HG03103 (cell line): Measurements from ENCODE around the gene LST1.

Source experiments
- ATAC-seq: cut with Tn5 transposase; IDR thresholded peaks from one replicate; pipeline ENCODE4 v1.9.1; 2021; ENCODE audit warnings: low read depth; ENCODE audit not compliant: unreplicated experiment

LST1 gene

DNA sequence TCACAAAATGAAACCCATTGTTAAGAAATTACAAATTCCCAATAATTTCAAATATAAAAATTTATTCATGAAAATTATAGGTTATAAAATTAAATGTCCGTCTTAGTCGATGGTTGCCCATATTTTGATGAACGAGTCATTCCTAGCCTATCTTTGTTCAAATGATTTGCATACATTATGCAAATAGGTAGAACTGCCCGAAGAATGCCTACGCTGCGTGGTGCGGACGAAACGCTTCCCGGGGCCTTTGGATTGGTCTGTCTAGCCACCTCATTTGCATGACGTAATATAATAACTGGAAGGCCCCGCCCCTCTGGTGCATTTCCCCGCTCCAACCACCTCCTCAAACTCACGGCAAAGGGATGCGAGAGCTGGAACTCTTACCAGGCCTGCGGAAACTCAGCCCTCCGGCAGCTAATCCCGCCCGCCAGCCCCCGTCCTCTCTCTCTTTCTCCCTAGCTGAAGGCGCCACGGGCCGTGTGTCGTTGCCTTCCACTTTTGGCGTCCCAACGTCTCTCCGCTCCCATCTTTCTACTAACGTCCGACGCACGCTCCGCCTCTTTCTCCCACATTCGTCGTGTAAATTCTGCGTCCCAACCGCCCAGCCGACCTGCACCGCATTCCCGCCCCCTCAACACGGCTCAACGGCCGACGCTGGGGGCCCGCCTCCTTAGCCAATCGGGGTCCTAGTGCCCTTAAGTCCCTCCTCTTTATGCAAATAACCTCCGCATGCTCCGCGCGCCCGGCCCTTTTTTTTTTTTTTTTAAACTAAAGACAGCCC, 33.9 kb downstream of the LST1 start:
- ATAC-seq: peak; percentile 66

DNA sequence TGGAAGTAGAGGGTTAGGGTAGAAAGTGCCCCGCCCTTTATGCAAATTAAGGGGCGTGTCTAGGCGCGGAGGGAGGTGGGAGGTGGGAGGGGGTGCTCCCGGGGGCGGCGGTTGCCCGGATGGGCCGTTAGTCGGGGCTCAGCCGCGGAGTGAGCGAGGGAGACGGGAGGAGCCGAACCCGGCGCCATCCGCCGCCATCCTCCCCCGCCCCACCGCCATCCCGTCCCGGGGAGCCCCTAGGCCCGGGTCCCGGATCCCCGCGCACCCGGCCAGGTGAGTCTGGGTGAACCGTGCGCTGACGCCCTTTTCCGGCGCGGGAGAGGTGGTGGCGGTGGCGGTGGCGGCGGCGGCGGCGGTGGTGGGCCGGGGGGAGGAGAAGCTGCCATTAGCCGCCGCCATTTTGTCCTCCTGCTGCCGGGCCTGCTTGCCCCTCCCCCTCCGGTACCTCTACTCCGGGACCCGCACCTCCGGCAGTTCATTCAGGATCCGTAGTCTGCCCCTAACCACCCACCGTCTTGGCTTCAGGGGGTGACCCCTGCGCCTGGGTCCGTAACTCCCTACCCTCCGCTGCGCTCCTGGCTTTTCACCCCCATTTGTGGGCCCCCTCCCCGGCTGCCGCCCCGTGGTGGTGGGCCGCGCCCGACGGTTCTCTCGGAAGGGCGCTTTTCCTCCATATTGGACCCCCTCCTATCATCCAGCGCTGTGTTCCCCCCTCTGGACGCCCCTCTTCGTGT, 34.7 kb downstream of the LST1 start, which contains the start of gene PRRC2A:
TSS of gene PRRC2A (plus strand) at position 130 of the 734 bp plus-strand sequence. CDS start 2,075 bp downstream, outside the sequence.
- ATAC-seq: peak; percentile 38

DNA sequence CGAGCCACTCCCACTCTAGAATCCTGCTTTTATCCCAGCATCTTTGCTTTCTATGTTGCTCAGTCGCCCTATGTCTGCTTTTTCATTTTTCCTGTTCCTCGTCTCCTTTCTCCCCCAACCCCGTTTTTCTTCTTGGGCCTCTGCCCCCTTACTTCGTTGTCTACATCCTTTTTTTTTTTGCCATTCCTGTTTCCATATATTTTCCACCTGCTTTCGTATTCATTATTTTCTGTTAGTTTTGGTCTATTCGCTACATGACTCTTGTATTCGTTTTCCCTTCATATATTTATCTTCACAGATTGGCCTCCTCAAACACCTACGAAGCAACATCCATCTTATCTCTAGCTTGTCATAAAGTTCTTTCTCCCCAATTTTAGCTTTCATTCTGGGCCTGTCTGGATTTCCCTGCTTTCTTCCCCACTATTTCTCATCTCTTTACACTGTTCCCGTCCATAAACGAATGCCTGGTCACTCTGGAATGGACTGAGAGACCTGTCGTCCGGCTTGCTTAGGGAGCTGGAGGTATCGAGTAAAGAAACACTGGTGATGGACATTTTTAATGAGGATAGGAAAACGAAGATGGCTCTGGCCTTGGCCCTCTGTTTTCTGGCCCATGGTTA, 35.4 kb downstream of the LST1 start:
- ATAC-seq: no peak

DNA sequence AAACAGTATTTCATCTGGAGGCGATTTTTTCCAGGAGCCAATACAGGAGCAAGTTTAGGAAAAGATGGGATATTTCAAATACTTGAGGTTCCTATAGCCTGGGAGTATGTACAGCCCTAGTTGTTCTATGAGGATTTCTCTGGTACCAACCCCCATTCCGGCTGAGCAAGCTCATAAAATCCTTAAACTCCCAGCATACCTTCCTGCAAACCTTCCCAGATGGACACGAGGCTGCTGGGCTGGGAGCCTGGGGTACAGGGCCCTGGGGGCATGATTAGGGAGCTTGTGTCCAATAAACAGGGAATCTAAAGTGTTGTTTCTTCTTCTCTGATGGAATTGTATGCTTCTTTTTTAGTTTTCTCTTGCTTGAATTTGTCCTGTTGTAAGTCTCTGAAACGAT, 35.9 kb downstream of the LST1 start:
- ATAC-seq: no peak

DNA sequence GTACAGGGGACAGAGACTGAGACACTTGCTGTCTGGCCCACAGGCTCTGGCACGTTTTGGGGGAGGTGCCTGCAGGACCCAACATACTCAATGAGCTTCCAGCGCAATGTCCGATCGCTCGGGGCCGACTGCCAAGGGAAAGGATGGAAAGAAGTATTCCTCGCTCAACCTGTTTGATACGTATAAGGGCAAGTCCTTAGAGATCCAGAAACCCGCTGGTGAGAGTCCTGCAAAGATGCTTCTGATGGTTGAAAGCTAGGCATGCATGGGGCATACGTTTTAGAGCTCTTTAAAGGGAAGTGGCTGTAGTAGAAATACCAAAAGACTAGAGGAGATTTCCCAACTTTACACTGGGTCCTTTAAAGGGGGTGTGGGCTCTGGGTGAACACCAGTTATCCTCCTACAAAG, 36.6 kb downstream of the LST1 start:
- ATAC-seq: no peak

DNA sequence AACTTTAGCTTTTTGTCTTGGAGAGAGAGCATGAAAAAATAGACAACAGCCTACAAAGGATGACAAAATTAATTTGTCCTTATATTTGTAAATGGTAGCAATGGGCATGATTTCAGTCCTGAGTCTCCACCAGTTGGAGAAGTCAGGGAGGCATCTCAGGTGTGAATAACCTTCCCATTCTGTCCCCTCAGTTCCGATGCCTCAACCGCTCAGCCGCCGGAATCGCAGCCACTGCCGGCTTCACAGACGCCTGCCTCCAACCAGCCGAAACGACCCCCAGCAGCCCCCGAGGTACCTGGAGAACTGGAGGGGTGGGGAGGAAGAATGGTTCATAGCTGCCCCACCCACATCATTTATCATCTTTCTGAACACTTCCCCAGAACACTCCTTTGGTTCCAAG, 38.0 kb downstream of the LST1 start:
- no peak for ATAC-seq

DNA sequence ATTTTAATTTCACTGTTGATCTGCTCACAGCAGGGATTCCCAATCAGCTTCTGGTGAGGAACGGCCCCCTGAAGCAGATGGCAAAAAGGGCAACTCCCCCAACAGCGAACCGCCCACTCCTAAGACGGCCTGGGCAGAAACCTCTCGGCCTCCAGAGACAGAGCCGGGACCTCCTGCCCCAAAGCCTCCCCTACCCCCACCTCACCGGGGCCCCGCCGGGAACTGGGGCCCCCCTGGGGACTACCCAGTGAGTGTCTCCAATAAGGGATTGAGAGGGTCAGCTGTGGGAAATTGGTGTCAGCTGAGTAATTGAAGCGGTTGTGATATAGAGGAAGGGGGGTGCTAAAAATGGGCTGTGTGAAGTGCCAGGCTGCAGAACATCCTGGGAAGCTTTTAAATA, 40.9 kb downstream of the LST1 start:
- no peak for ATAC-seq

DNA sequence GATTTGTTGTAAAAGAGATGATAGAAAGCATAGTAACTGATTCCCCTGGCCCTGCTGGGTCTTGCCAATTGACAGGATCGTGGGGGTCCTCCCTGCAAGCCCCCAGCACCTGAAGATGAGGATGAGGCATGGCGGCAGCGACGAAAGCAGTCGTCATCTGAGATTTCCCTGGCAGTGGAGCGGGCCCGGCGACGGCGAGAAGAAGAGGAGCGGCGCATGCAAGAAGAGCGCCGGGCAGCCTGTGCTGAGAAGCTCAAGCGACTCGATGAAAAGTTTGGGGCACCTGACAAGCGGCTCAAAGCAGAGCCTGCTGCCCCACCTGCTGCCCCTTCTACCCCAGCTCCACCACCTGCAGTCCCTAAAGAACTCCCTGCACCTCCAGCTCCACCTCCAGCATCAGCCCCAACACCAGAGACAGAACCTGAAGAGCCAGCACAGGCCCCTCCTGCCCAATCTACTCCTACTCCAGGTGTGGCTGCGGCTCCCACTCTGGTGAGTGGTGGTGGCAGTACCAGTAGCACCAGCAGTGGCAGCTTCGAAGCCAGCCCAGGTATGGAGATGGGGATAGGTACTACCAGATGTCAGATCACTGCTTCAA, 41.7 kb downstream of the LST1 start:
- no peak for ATAC-seq

DNA sequence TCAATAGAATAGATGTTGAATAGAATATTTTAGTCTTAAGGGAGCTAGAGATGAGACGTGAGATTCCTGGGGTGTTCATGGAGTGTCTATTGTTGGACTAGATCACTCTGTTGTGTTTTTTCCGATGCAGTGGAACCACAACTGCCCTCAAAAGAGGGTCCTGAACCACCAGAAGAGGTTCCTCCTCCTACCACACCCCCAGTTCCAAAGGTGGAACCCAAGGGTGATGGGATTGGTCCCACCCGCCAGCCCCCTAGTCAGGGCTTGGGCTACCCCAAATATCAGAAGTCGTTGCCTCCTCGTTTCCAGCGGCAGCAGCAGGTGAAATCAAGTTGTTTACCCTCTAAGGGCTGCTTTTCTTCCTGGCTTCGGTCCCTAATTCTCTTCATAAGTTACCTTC, 42.9 kb downstream of the LST1 start:
- ATAC-seq: no peak

DNA sequence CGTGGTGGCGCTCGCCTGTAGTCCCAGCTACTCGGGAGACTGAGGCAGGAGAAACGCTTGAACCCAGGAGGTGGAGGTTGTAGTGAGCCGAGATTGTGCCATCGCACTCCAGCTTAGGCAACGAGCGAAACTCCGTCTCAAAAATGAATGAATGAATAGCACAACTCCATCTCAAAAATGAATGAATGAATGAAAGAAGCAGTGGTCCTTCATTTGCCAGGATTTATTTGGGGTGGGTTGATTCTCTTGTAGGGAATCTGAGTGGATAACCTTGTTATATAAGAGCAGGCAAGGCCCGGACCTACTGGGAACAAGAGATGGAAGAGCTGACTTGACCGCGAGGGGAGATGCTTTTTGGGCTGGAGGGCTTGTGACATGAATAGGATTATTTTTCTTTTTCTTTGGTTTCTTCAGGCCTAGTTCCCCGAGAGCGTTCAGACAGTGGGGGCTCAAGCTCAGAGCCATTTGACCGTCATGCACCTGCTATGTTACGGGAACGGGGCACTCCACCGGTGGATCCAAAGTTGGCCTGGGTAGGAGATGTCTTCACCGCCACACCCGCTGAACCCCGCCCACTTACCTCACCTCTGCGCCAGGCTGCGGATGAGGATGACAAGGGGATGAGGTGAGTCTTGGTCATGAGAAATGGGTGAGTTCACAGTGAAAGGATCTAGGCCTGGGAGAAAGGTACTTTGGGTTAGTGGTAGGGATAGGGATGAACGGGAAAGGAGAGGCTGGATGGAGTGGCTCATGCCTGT, 44.3 kb downstream of the LST1 start:
- ATAC-seq: no peak

DNA sequence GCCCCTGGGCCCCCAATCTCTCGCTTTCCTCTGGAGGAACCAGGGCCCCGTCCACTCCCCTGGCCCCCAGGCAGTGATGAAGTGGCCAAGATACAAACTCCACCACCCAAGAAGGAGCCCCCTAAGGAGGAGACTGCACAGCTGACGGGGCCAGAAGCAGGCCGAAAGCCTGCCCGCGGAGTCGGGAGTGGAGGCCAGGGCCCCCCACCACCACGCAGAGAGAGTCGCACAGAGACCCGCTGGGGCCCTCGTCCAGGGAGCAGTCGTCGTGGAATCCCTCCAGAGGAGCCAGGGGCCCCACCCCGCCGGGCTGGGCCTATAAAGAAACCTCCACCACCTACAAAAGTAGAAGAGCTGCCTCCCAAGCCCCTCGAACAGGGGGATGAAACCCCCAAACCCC, 45.1 kb downstream of the LST1 start:
- no peak for ATAC-seq

DNA sequence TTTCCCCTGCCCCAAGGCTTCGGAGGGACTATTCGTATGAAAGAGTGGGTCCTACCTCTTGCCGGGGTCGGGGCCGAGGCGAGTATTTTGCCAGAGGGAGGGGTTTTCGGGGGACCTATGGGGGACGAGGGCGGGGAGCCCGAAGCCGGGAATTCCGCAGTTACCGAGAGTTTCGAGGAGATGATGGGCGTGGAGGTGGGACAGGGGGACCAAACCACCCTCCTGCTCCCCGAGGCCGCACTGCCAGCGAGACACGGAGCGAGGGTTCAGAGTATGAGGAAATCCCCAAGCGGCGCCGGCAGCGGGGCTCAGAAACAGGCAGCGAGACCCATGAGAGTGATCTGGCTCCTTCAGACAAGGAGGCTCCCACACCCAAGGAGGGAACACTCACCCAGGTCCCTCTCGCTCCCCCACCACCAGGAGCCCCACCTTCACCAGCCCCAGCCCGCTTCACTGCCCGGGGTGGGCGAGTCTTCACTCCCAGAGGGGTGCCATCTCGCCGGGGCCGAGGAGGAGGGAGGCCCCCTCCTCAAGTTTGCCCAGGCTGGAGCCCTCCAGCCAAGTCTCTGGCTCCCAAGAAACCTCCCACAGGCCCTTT, 45.7 kb downstream of the LST1 start:
- ATAC-seq: no peak

DNA sequence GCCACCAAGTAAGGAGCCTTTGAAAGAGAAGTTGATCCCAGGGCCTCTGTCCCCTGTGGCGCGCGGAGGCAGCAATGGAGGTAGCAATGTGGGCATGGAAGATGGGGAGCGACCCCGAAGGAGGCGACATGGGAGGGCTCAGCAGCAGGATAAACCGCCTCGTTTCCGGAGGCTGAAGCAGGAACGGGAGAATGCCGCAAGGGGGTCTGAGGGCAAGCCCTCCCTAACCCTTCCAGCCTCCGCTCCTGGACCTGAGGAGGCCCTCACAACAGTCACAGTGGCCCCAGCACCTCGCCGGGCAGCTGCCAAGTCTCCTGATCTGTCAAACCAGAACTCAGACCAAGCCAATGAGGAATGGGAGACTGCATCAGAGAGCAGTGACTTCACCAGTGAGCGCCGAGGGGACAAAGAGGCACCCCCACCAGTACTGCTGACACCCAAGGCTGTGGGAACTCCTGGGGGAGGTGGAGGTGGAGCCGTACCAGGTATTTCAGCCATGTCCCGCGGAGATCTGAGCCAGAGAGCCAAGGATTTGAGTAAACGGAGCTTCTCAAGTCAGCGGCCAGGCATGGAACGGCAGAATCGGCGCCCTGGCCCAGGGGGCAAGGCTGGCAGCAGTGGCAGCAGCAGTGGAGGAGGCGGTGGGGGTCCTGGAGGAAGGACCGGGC, 46.3 kb downstream of the LST1 start:
- no peak for ATAC-seq

DNA sequence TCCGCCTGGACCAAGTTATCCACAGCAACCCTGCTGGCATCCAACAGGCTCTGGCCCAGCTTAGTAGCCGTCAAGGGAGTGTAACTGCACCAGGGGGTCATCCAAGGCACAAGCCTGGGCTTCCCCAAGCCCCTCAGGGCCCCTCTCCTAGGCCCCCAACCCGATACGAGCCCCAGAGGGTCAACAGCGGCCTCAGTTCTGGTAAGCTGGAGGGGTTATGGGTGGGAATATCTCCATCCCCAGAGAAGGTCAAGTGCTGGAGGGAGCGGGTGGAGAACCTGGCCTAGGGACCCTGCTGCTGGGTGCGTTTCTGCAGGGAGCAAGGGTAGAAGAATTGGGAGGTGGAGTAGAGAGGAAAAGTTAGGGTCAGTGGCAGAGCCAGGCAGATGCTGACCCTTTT, 47.4 kb downstream of the LST1 start:
- no peak for ATAC-seq

DNA sequence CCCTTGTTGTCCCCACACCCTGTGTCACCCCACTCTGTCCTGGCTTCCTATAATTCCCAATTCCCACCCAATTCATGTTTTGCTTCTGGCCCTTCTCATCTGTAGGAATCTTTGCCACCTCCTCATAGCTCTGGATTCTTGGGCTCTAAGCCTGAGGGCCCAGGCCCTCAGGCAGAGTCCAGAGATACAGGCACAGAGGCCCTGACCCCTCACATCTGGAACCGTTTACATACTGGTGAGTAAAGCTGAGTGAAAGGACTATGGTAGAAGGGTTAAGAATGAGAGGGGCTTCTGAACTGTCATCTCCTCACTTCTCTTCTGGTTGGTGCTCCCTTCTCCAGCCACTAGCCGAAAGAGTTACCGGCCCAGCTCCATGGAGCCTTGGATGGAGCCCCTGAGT, 48.1 kb downstream of the LST1 start:
- no peak for ATAC-seq

DNA sequence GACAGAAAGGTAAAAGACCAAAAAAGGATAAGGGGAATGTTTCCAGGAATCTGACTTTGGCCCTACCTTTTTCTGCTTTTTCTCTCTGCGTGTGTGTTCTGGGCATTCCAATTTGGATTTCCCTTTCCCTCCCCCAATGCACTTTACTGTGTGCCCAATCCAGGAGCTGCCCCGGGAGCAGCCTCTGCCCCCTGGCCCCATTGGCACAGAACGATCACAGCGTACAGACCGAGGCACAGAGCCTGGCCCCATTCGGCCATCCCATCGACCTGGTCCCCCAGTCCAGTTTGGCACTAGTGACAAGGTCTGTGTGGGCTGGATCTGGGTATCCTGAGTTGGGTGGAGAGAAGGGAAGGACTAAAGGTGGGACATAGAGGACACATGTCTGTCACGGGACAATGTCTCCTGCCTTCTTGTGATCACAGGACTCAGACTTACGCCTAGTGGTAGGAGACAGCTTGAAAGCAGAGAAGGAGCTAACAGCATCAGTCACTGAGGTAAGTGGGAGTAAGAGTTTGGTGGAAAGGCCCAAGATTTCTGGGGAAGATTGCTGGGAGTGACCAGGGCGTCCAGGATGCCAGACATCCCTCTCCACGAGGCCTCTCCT, 49.0 kb downstream of the LST1 start:
- no peak for ATAC-seq

DNA sequence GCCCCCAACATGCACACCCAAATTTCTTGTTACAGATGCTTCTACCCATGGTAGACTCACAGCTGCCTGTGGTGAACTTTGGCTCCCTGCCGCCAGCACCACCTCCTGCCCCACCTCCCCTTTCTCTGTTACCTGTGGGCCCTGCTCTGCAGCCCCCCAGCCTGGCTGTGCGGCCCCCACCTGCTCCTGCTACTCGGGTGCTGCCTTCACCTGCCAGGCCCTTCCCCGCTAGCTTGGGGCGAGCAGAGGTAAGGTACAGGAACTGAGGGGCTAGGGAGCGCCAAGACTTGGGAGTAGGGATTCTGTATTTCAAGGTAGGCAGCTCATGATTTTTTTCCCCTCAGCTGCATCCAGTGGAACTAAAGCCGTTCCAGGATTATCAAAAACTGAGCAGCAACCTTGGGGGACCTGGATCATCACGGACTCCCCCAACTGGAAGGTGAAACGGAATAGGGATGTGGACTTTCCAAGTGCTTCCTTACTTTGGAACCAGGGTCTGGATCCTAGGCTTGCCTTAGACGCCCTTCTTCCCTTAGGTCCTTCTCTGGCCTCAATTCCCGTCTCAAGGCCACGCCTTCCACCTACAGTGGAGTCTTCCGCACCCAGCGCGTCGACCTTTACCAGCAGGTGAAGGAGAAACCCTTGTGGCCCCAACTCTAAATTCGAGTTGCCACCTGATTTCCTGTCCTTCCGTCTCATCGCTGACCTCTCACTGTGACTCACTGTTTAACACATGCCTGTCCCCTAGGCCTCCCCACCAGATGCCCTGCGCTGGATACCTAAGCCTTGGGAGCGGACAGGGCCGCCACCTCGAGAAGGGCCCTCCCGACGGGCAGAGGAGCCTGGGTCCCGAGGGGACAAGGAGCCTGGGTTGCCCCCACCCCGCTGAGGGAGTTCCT, 50.9 kb downstream of the LST1 start:
- no peak for ATAC-seq
